SK-N-SH (cell line): ENCODE data around the gene AHNAK2. TPM values are rescaled to one million over a fixed set of nuclear protein-coding genes. Genes with fewer than 3 reads are reported as not detected.

ENCODE experiments used
- CTCF ChIA-PET: fragments of 300-600, 350-600 bp; formaldehyde crosslinking; extraction: SDS; loops from one replicate; lab custom pipeline; 2021; lab: Yijun Ruan, JAX
- POLR2A ChIA-PET: fragments of 350-600 bp; sonication (Branson Sonifier 250); formaldehyde crosslinking; extraction: SDS; loops from one replicate; lab custom pipeline; 2020; ENCODE audit warnings: antibody characterized with exemption, inconsistent platforms; lab: Yijun Ruan, JAX
- DNase-seq: peaks from one replicate; pipeline ENCODE4 v3.0.0; 2012
- H2AFZ ChIP-seq: fragments of 200-600 bp; sonication (generic); 2 replicates; pipeline ENCODE4 v1.8.1; 2016; ENCODE audit warnings: antibody characterized with exemption, mild to moderate bottlenecking, low read depth
- H3F3A ChIP-seq: fragments of 200-600 bp; sonication (generic); replicated peaks from 2 replicates; pipeline ENCODE3; 2016; ENCODE audit warnings: antibody characterized with exemption, mild to moderate bottlenecking; ENCODE audit not compliant: insufficient read depth
- H3K27ac ChIP-seq, 2 experiments: fragments of 200-500 bp in 1 of 2; fragments of 200-600 bp in 1 of 2; sonication (Bioruptor generic) in 1 of 2; sonication (generic), shearing (Covaris generic) in 1 of 2; 2 replicates each; pipeline versions ENCODE4 v1.5.1 to v1.6.1; 2014 to 2016; ENCODE audit warnings: low read depth in 2 of 2, inconsistent platforms in 1 of 2, low read length in 1 of 2, mild to moderate bottlenecking in 1 of 2, mixed read lengths in 1 of 2
- H3K27me3 ChIP-seq: fragments of 200-600 bp; sonication (generic), shearing (Covaris generic); 2 replicates; pipeline ENCODE4 v1.6.1; 2016; ENCODE audit warnings: mixed run types; ENCODE audit not compliant: insufficient read depth
- H3K36me3 ChIP-seq, 2 experiments: fragments of 200-500 bp in 1 of 2; fragments of 200-600 bp in 1 of 2; sonication (Bioruptor generic) in 1 of 2; sonication (generic) in 1 of 2; replicated peaks in 1 of 2; 2 replicates each; pipeline versions ENCODE3 to v1.5.1; 2014 to 2016; ENCODE audit warnings: low read length in 1 of 2, mild to moderate bottlenecking in 1 of 2; ENCODE audit not compliant: insufficient read depth in 2 of 2, control insufficient read depth in 1 of 2
- H3K4me1 ChIP-seq, 2 experiments: fragments of 200-500 bp in 1 of 2; fragments of 200-600 bp in 1 of 2; sonication (Bioruptor generic) in 1 of 2; sonication (generic), shearing (Covaris generic) in 1 of 2; 2 replicates each; pipeline versions ENCODE4 v1.5.1 to v1.6.1; 2014 to 2016; ENCODE audit warnings: low read depth in 1 of 2, low read length in 1 of 2, mixed run types in 1 of 2; ENCODE audit not compliant: insufficient read depth in 2 of 2, control insufficient read depth in 1 of 2
- H3K4me2 ChIP-seq: fragments of 200-600 bp; sonication (generic), shearing (Covaris generic); 2 replicates; pipeline ENCODE4 v1.6.1; 2017; ENCODE audit warnings: mixed run types
- H3K4me3 ChIP-seq, 2 experiments: fragments of 200-500 bp in 1 of 2; fragments of 200-600 bp in 1 of 2; sonication (Bioruptor generic) in 1 of 2; sonication (generic), shearing (Covaris generic) in 1 of 2; 2 replicates each; pipeline versions ENCODE4 v1.5.1 to v1.8.1; 2014 to 2016; ENCODE audit warnings: low read depth in 2 of 2, inconsistent platforms in 1 of 2, low read length in 1 of 2, mild to moderate bottlenecking in 1 of 2, mixed read lengths in 1 of 2, moderate library complexity in 1 of 2
- H3K79me2 ChIP-seq: fragments of 200-600 bp; sonication (generic); 2 replicates; pipeline ENCODE4 v1.8.1; 2017; ENCODE audit warnings: mild to moderate bottlenecking; ENCODE audit not compliant: insufficient read depth
- H3K9ac ChIP-seq: fragments of 200-600 bp; sonication (generic); 2 replicates; pipeline ENCODE4 v1.6.1; 2017; ENCODE audit warnings: mixed run types
- H3K9me2 ChIP-seq: fragments of 200-600 bp; sonication (generic); 2 replicates; pipeline ENCODE4 v1.6.1; 2017; ENCODE audit warnings: mixed run types
- H3K9me3 ChIP-seq: fragments of 200-600 bp; sonication (generic); 2 replicates; pipeline ENCODE4 v1.6.1; 2017; ENCODE audit warnings: mixed run types, mild to moderate bottlenecking, moderate library complexity
- H4K20me1 ChIP-seq: fragments of 200-600 bp; sonication (generic); 2 replicates; pipeline ENCODE4 v1.6.1; 2017; ENCODE audit warnings: mild to moderate bottlenecking, mixed run types; ENCODE audit not compliant: insufficient read depth
- CHD2 ChIP-seq: fragments of 150-350 bp; IDR thresholded peaks from 2 replicates; pipeline ENCODE4 v1.6.1; 2018; ENCODE audit warnings: low read length; ENCODE audit not compliant: partially characterized antibody
- EZH2phosphoT487 ChIP-seq: fragments of 200-600 bp; sonication (generic); IDR thresholded peaks from 2 replicates; pipeline ENCODE4 v1.6.1; 2017; ENCODE audit warnings: low read depth, mixed run types, mild to moderate bottlenecking, antibody characterized with exemption, moderate library complexity, borderline replicate concordance
- FOXJ3 ChIP-seq: sonication (generic); formaldehyde crosslinking; IDR thresholded peaks from 2 replicates; pipeline ENCODE4 v1.5.1; 2020; ENCODE audit warnings: mild to moderate bottlenecking, missing genetic modification reagents
- JUND ChIP-seq: IDR thresholded peaks from 2 replicates; pipeline ENCODE4 v1.4.0; 2012
- MAX ChIP-seq: IDR thresholded peaks from 2 replicates; pipeline ENCODE4 v1.4.0; 2012; ENCODE audit warnings: low read depth
- MEF2A ChIP-seq: IDR thresholded peaks from 2 replicates; pipeline ENCODE4 v1.4.0; 2012; ENCODE audit warnings: low read depth, borderline replicate concordance
- MXI1 ChIP-seq: IDR thresholded peaks from 2 replicates; pipeline ENCODE4 v1.6.1; 2012; ENCODE audit warnings: mild to moderate bottlenecking, low read depth, low read length, improper control_type of control experiment
- PBX3 ChIP-seq: IDR thresholded peaks from 2 replicates; pipeline ENCODE4; 2012
- POLR2AphosphoS5 ChIP-seq: IDR thresholded peaks from 2 replicates; pipeline ENCODE4 v1.6.1; 2012; ENCODE audit warnings: low read depth, low read length
- RAD21 ChIP-seq: IDR thresholded peaks from 2 replicates; pipeline ENCODE4 v1.6.1; 2012; ENCODE audit warnings: mild to moderate bottlenecking, low read length
- RXRA ChIP-seq: IDR thresholded peaks from 2 replicates; pipeline ENCODE4 v1.4.0; 2012; ENCODE audit warnings: low read depth, mild to moderate bottlenecking, borderline replicate concordance
- SIN3A ChIP-seq: IDR thresholded peaks from 2 replicates; pipeline ENCODE4 v1.6.1; 2012; ENCODE audit warnings: low read depth, mild to moderate bottlenecking, low read length, moderate library complexity, borderline replicate concordance
- SMC3 ChIP-seq: IDR thresholded peaks from 2 replicates; pipeline ENCODE4 v1.6.1; 2012; ENCODE audit warnings: low read depth, low read length, improper control_type of control experiment
- TAF1 ChIP-seq: IDR thresholded peaks from 2 replicates; pipeline ENCODE4 v1.6.1; 2012; ENCODE audit warnings: low read depth, mild to moderate bottlenecking, low read length, moderate library complexity, borderline replicate concordance
- TEAD4 ChIP-seq: IDR thresholded peaks from 2 replicates; pipeline ENCODE4 v1.4.0; 2012; ENCODE audit warnings: mild to moderate bottlenecking, borderline replicate concordance; ENCODE audit not compliant: insufficient read depth
- USF1 ChIP-seq: IDR thresholded peaks from 2 replicates; pipeline ENCODE4 v1.4.0; 2012; ENCODE audit warnings: low read depth, borderline replicate concordance
- USF2 ChIP-seq: fragments of 150-350 bp; IDR thresholded peaks from 2 replicates; pipeline ENCODE4 v1.6.1; 2017; ENCODE audit warnings: antibody characterized with exemption, low read length, low read depth, borderline replicate concordance
- ZBTB33 ChIP-seq: IDR thresholded peaks from 2 replicates; pipeline ENCODE4 v1.4.0; 2012; ENCODE audit warnings: low read depth, borderline replicate concordance
- WGBS: methylation state at CpG from one replicate; pipeline ENCODE4 v1.1.6; 2017; ENCODE audit warnings: low lambda C conversion rate; 5-methylcytosine and 5-hydroxymethylcytosine counted together
- polyA plus RNA-seq, 3 experiments: library from polyadenylated mRNA; depleted of rRNA; stranded (reverse); fragments of >200 nt; gene quantifications; 2 replicates each; pipeline ENCODE4 v1.2.3, GENCODE V29; 2012

AHNAK2 gene
- polyA plus RNA-seq, 1 of the 3 experiments (the other 2 are of a cell fraction), result 33.5 TPM

- DNase-seq, result no peak
- Histone ChIP-seq H3F3A (peaks cover 3% of the 10 kb centered on the region), H2AFZ (no peak overlapping the region), H3K27ac (no peak overlapping the region), H3K79me2 (no peaks in the 10 kb centered on the region), H3K9ac (no peak overlapping the region), H4K20me1 (no peaks in the 10 kb centered on the region), H3K4me1 (peaks cover 0 to 5% of the 10 kb centered on the region in 2 experiments; a peak in 1 of 4 replicates), H3K36me3 (peaks cover 7 to 24% of the 10 kb centered on the region in 2 experiments), H3K4me2 (no peak overlapping the region), H3K27me3 (no peaks in the 10 kb centered on the region), H3K9me2 (no peaks in the 10 kb centered on the region), H3K9me3 (no peaks in the 10 kb centered on the region), H3K4me3 (no peak overlapping the region)
- CTCF ChIA-PET, result interaction anchor here (0.6 to 1.9 kb wide), 3 partner anchors 37 to 214 kb away, joined by 3 to 9 read pairs (median 7); no protein-coding TSS in a partner anchor
- 55% methylated on average over 11 of the region's 11 CpGs for WGBS
- TF ChIP-seq FOXJ3 (CRISPR knock-in tag) (no peak), SMC3 (no peak), MXI1 (no peak), POLR2AphosphoS5 (0 out of 2 replicates have a peak, but pooled peaks have one; percentile 31), PBX3 (no peak)
- TF ChIP-seq, all 33 proteins: peak for 1
- POLR2A ChIA-PET, result no interaction called here
These were observed 40.3 kb downstream of the AHNAK2 start for GRCh38 chr14:104937694-104938365.

- POLR2A ChIA-PET, result no interaction called here
- Histone ChIP-seq H4K20me1 (no peaks in the 10 kb centered on the region), H2AFZ (no peak overlapping the region), H3K4me2 (no peak overlapping the region), H3K79me2 (no peaks in the 10 kb centered on the region), H3K9me2 (no peaks in the 10 kb centered on the region), H3F3A (peaks cover 3% of the 10 kb centered on the region), H3K27me3 (no peaks in the 10 kb centered on the region), H3K27ac (no peak overlapping the region), H3K4me1 (peaks cover 0 to 5% of the 10 kb centered on the region in 2 experiments; a peak in 1 of 4 replicates), H3K4me3 (no peak overlapping the region), H3K9ac (no peak overlapping the region), H3K9me3 (no peaks in the 10 kb centered on the region), H3K36me3 (peaks cover 7 to 23% of the 10 kb centered on the region in 2 experiments)
- no peak for DNase-seq
- 63% methylated on average over 3 of the region's 4 CpGs for WGBS
- CTCF ChIA-PET, result interaction anchor here (0.6 to 1.9 kb wide), 5 partner anchors 8 to 214 kb away, joined by 3 to 9 read pairs (median 3); no protein-coding TSS in a partner anchor
- TF ChIP-seq EZH2phosphoT487, result no peak
- no peak for TF ChIP-seq MAX
- TF ChIP-seq JUND, result no peak
- TF ChIP-seq RXRA, result no peak
- TF ChIP-seq POLR2AphosphoS5, result no peak
- TF ChIP-seq TEAD4, result no peak
- no peak for TF ChIP-seq MEF2A
- no peak for TF ChIP-seq SIN3A
- TF ChIP-seq RAD21, result no peak
- TF ChIP-seq USF1, result no peak
- no peak for TF ChIP-seq TAF1
- no peak for TF ChIP-seq ZBTB33
- TF ChIP-seq PBX3, result no peak
- TF ChIP-seq CHD2, result no peak
- no peak for TF ChIP-seq USF2
These were observed 41.0 kb downstream of the AHNAK2 start for GRCh38 chr14:104937161-104937560.
